ENCODE data around the gene DNHD1.

Gene DNHD1

GRCh38 chr11:6554828-6555706 is 58.0 kb downstream of the DNHD1 start:
- H3K4me3 ChIP-seq (ENCODE audit: low read length): no peak overlapping the region
- no peak for TF ChIP-seq CTCF (IDR thresholded peaks at IDR 0.05; ENCODE audit: low read length)
- TF ChIP-seq EZH2phosphoT487 (IDR thresholded peaks at IDR 0.05; ENCODE audit: low read length): no peak
- TF ChIP-seq EZH2 (optimal IDR thresholded peaks at IDR 0.05; ENCODE audit: low read depth, low read length): no peak
- no peaks in the 10 kb centered on the region for H3K4me1 ChIP-seq (ENCODE audit: low read length)
- H3F3A ChIP-seq (ENCODE audit: insufficient read depth, low read length): no peaks in the 10 kb centered on the region
- H3K9me3 ChIP-seq (replicated peaks; ENCODE audit: insufficient read depth, low read length): no peaks in the 10 kb centered on the region
- no peaks in the 10 kb centered on the region for H3K36me3 ChIP-seq (replicated peaks; ENCODE audit: insufficient read depth, low read length)
- no peak overlapping the region for H3K27ac ChIP-seq (ENCODE audit: low read length)
- H2AFZ ChIP-seq (ENCODE audit: low read length): no peak overlapping the region
- no peaks in the 10 kb centered on the region for H4K20me1 ChIP-seq (ENCODE audit: insufficient read depth, low read length)
- H3K9me2 ChIP-seq (replicated peaks; ENCODE audit: insufficient read depth, low read length): no peaks in the 10 kb centered on the region
- H3K79me2 ChIP-seq (ENCODE audit: low read length): no peaks in the 10 kb centered on the region
- DNase-seq: no peak
- no peaks in the 10 kb centered on the region for H3K27me3 ChIP-seq (replicated peaks; ENCODE audit: insufficient read depth, low read length)
- no peak overlapping the region for H3K9ac ChIP-seq (ENCODE audit: low read length)
- H3K4me2 ChIP-seq (ENCODE audit: low read depth, low read length): no peak overlapping the region

- Histone ChIP-seq H3K9me3 (replicated peaks; ENCODE audit: insufficient read depth, low read length) (no peaks in the 10 kb centered on the region), H3K9me2 (replicated peaks; ENCODE audit: insufficient read depth, low read length) (no peaks in the 10 kb centered on the region), H3K4me1 (ENCODE audit: low read length) (no peaks in the 10 kb centered on the region), H4K20me1 (ENCODE audit: insufficient read depth, low read length) (no peaks in the 10 kb centered on the region), H3K4me3 (ENCODE audit: low read length) (no peak overlapping the region), H3K36me3 (replicated peaks; ENCODE audit: insufficient read depth, low read length) (no peaks in the 10 kb centered on the region), H3K79me2 (ENCODE audit: low read length) (no peaks in the 10 kb centered on the region), H3K4me2 (ENCODE audit: low read depth, low read length) (no peak overlapping the region), H3K9ac (ENCODE audit: low read length) (no peak overlapping the region), H3K27ac (ENCODE audit: low read length) (no peak overlapping the region), H3F3A (ENCODE audit: insufficient read depth, low read length) (no peaks in the 10 kb centered on the region), H3K27me3 (replicated peaks; ENCODE audit: insufficient read depth, low read length) (no peaks in the 10 kb centered on the region), H2AFZ (ENCODE audit: low read length) (no peak overlapping the region)
- no peak for DNase-seq
- no peak for TF ChIP-seq EZH2 (optimal IDR thresholded peaks at IDR 0.05; ENCODE audit: low read depth, low read length)
- no peak for TF ChIP-seq CTCF (IDR thresholded peaks at IDR 0.05; ENCODE audit: low read length)
- no peak for TF ChIP-seq EZH2phosphoT487 (IDR thresholded peaks at IDR 0.05; ENCODE audit: low read length)
Measured at GRCh38 chr11:6556139-6556949, 59.3 kb downstream of the DNHD1 start.

- H3F3A ChIP-seq (ENCODE audit: insufficient read depth, low read length): no peaks in the 10 kb centered on the region
- TF ChIP-seq CTCF (IDR thresholded peaks at IDR 0.05; ENCODE audit: low read length) (no peak), EZH2 (optimal IDR thresholded peaks at IDR 0.05; ENCODE audit: low read depth, low read length) (no peak), EZH2phosphoT487 (IDR thresholded peaks at IDR 0.05; ENCODE audit: low read length) (no peak)
- H3K9me3 ChIP-seq (replicated peaks; ENCODE audit: insufficient read depth, low read length): no peaks in the 10 kb centered on the region
- DNase-seq: no peak
- no peaks in the 10 kb centered on the region for H3K79me2 ChIP-seq (ENCODE audit: low read length)
- no peaks in the 10 kb centered on the region for H4K20me1 ChIP-seq (ENCODE audit: insufficient read depth, low read length)
- no peaks in the 10 kb centered on the region for H3K27me3 ChIP-seq (replicated peaks; ENCODE audit: insufficient read depth, low read length)
- no peak overlapping the region for H3K27ac ChIP-seq (ENCODE audit: low read length)
- no peak overlapping the region for H3K9ac ChIP-seq (ENCODE audit: low read length)
- no peaks in the 10 kb centered on the region for H3K9me2 ChIP-seq (replicated peaks; ENCODE audit: insufficient read depth, low read length)
- no peaks in the 10 kb centered on the region for H3K4me1 ChIP-seq (ENCODE audit: low read length)
- H3K4me3 ChIP-seq (ENCODE audit: low read length): no peak overlapping the region
- no peak overlapping the region for H2AFZ ChIP-seq (ENCODE audit: low read length)
- no peak overlapping the region for H3K4me2 ChIP-seq (ENCODE audit: low read depth, low read length)
- H3K36me3 ChIP-seq (replicated peaks; ENCODE audit: insufficient read depth, low read length): no peaks in the 10 kb centered on the region
Measured at GRCh38 chr11:6557063-6557462, 60.0 kb downstream of the DNHD1 start.

All from MM.1S (cell line).